ENCODE measurements around the gene ZFAND3. TPM values are rescaled to one million over a fixed set of nuclear protein-coding genes. Genes with fewer than 3 reads are reported as not detected.

The ZFAND3 gene
- total and polyA plus RNA-seq, 4 donors: 24.5 to 152 (median 81.6) TPM

GRCh38 chr6:38164131-38164481 lies 344.6 kb downstream of the ZFAND3 start:
- no peak overlapping the region for H3K4me3 ChIP-seq (ENCODE audit: low read depth, low read length)
- H3K4me1 ChIP-seq (ENCODE audit: control insufficient read depth, insufficient read depth, low read length): peaks cover 16% of the 10 kb centered on the region
- H3K27ac ChIP-seq (ENCODE audit: low read depth, low read length): no peak overlapping the region
- 91% methylated on average over 4 of the region's 6 CpGs for WGBS (ENCODE audit: insufficient coverage)
- no peaks in the 10 kb centered on the region for H3K9me3 ChIP-seq (ENCODE audit: control insufficient read depth, insufficient read depth, low read length)
- peaks cover 38% of the 10 kb centered on the region for H3K36me3 ChIP-seq (ENCODE audit: control insufficient read depth, insufficient read depth, low read length)
- H3K27me3 ChIP-seq (ENCODE audit: control insufficient read depth, insufficient read depth, low read length): no peaks in the 10 kb centered on the region
- DNase-seq (ENCODE audit: low read depth in 4 of 6, low spot score in 6 of 6): no peak

GRCh38 chr6:38164671-38165108 lies 345.2 kb downstream of the ZFAND3 start:
- DNase-seq (ENCODE audit: low read depth in 4 of 6, low spot score in 6 of 6): no peak
- Histone ChIP-seq H3K4me1 (ENCODE audit: control insufficient read depth, insufficient read depth, low read length) (peaks cover 17% of the 10 kb centered on the region), H3K9me3 (ENCODE audit: control insufficient read depth, insufficient read depth, low read length) (no peaks in the 10 kb centered on the region), H3K4me3 (ENCODE audit: low read depth, low read length) (no peak overlapping the region), H3K36me3 (ENCODE audit: control insufficient read depth, insufficient read depth, low read length) (peaks cover 39% of the 10 kb centered on the region), H3K27ac (ENCODE audit: low read depth, low read length) (no peak overlapping the region), H3K27me3 (ENCODE audit: control insufficient read depth, insufficient read depth, low read length) (no peaks in the 10 kb centered on the region)
- 97% methylated on average over 14 of the region's 14 CpGs for WGBS (ENCODE audit: insufficient coverage)

- no peak for DNase-seq (ENCODE audit: low read depth in 4 of 6, low spot score in 6 of 6)
- H3K4me3 ChIP-seq (ENCODE audit: low read depth, low read length): no peak overlapping the region
- H3K27me3 ChIP-seq (ENCODE audit: control insufficient read depth, insufficient read depth, low read length): no peaks in the 10 kb centered on the region
- WGBS (ENCODE audit: insufficient coverage): 79% methylated on average over 14 of the region's 32 CpGs
- no peaks in the 10 kb centered on the region for H3K9me3 ChIP-seq (ENCODE audit: control insufficient read depth, insufficient read depth, low read length)
- H3K27ac ChIP-seq (ENCODE audit: low read depth, low read length): no peak overlapping the region
- H3K4me1 ChIP-seq (ENCODE audit: control insufficient read depth, insufficient read depth, low read length): peaks cover 31% of the 10 kb centered on the region
- peaks cover 39% of the 10 kb centered on the region for H3K36me3 ChIP-seq (ENCODE audit: control insufficient read depth, insufficient read depth, low read length)
Observed at GRCh38 chr6:38166411-38167240, 347.1 kb downstream of the ZFAND3 start.

GRCh38 chr6:38167598-38167997 lies 348.1 kb downstream of the ZFAND3 start:
- Histone ChIP-seq H3K4me3 (ENCODE audit: low read depth, low read length) (no peak overlapping the region), H3K27ac (ENCODE audit: low read depth, low read length) (no peak overlapping the region), H3K9me3 (ENCODE audit: control insufficient read depth, insufficient read depth, low read length) (no peaks in the 10 kb centered on the region), H3K27me3 (ENCODE audit: control insufficient read depth, insufficient read depth, low read length) (no peaks in the 10 kb centered on the region), H3K36me3 (ENCODE audit: control insufficient read depth, insufficient read depth, low read length) (peaks cover 40% of the 10 kb centered on the region), H3K4me1 (ENCODE audit: control insufficient read depth, insufficient read depth, low read length) (peaks cover 31% of the 10 kb centered on the region)
- 83% methylated on average over 10 of the region's 11 CpGs for WGBS (ENCODE audit: insufficient coverage)
- DNase-seq (ENCODE audit: low read depth in 4 of 6, low spot score in 6 of 6): no peak

- peaks cover 41% of the 10 kb centered on the region for H3K36me3 ChIP-seq (ENCODE audit: control insufficient read depth, insufficient read depth, low read length)
- H3K27me3 ChIP-seq (ENCODE audit: control insufficient read depth, insufficient read depth, low read length): no peaks in the 10 kb centered on the region
- H3K4me3 ChIP-seq (ENCODE audit: low read depth, low read length): no peak overlapping the region
- WGBS (ENCODE audit: insufficient coverage): 86% methylated on average over 13 of the region's 13 CpGs
- DNase-seq (ENCODE audit: low read depth in 4 of 6, low spot score in 6 of 6): no peak
- H3K9me3 ChIP-seq (ENCODE audit: control insufficient read depth, insufficient read depth, low read length): no peaks in the 10 kb centered on the region
- H3K4me1 ChIP-seq (ENCODE audit: control insufficient read depth, insufficient read depth, low read length): peaks cover 31% of the 10 kb centered on the region
- H3K27ac ChIP-seq (ENCODE audit: low read depth, low read length): no peak overlapping the region
Observed at GRCh38 chr6:38168126-38168525, 348.6 kb downstream of the ZFAND3 start.

- no peak overlapping the region for H3K4me3 ChIP-seq (ENCODE audit: low read depth, low read length)
- 71% methylated on average over 8 of the region's 8 CpGs for WGBS (ENCODE audit: insufficient coverage)
- H3K27me3 ChIP-seq (ENCODE audit: control insufficient read depth, insufficient read depth, low read length): no peaks in the 10 kb centered on the region
- peaks cover 44% of the 10 kb centered on the region for H3K36me3 ChIP-seq (ENCODE audit: control insufficient read depth, insufficient read depth, low read length)
- H3K27ac ChIP-seq (ENCODE audit: low read depth, low read length): no peak overlapping the region
- no peak for DNase-seq (ENCODE audit: low read depth in 4 of 6, low spot score in 6 of 6)
- H3K9me3 ChIP-seq (ENCODE audit: control insufficient read depth, insufficient read depth, low read length): no peaks in the 10 kb centered on the region
- H3K4me1 ChIP-seq (ENCODE audit: control insufficient read depth, insufficient read depth, low read length): peaks cover 31% of the 10 kb centered on the region
Observed at GRCh38 chr6:38168699-38169098, 349.2 kb downstream of the ZFAND3 start.

GRCh38 chr6:38169221-38169976 lies 349.9 kb downstream of the ZFAND3 start:
- Histone ChIP-seq H3K27ac (ENCODE audit: low read depth, low read length) (no peak overlapping the region), H3K4me3 (ENCODE audit: low read depth, low read length) (no peak overlapping the region), H3K4me1 (ENCODE audit: control insufficient read depth, insufficient read depth, low read length) (peaks cover 31% of the 10 kb centered on the region), H3K27me3 (ENCODE audit: control insufficient read depth, insufficient read depth, low read length) (no peaks in the 10 kb centered on the region), H3K9me3 (ENCODE audit: control insufficient read depth, insufficient read depth, low read length) (no peaks in the 10 kb centered on the region), H3K36me3 (ENCODE audit: control insufficient read depth, insufficient read depth, low read length) (peaks cover 47% of the 10 kb centered on the region)
- WGBS (ENCODE audit: insufficient coverage): 84% methylated on average over 16 of the region's 20 CpGs
- DNase-seq (ENCODE audit: low read depth in 4 of 6, low spot score in 6 of 6): no peak

- peaks cover 52% of the 10 kb centered on the region for H3K36me3 ChIP-seq (ENCODE audit: control insufficient read depth, insufficient read depth, low read length)
- peaks cover 31% of the 10 kb centered on the region for H3K4me1 ChIP-seq (ENCODE audit: control insufficient read depth, insufficient read depth, low read length)
- peak in 1 of 6 donors; percentile 55 for DNase-seq (ENCODE audit: low read depth in 4 of 6, low spot score in 6 of 6)
- H3K27ac ChIP-seq (ENCODE audit: low read depth, low read length): no peak overlapping the region
- H3K27me3 ChIP-seq (ENCODE audit: control insufficient read depth, insufficient read depth, low read length): no peaks in the 10 kb centered on the region
- H3K9me3 ChIP-seq (ENCODE audit: control insufficient read depth, insufficient read depth, low read length): no peaks in the 10 kb centered on the region
- WGBS (ENCODE audit: insufficient coverage): 71% methylated on average over 18 of the region's 19 CpGs
- H3K4me3 ChIP-seq (ENCODE audit: low read depth, low read length): no peak overlapping the region
Observed at GRCh38 chr6:38169977-38170526, 350.5 kb downstream of the ZFAND3 start.

GRCh38 chr6:38170666-38171355 lies 351.3 kb downstream of the ZFAND3 start:
- no peak overlapping the region for H3K4me3 ChIP-seq (ENCODE audit: low read depth, low read length)
- H3K27me3 ChIP-seq (ENCODE audit: control insufficient read depth, insufficient read depth, low read length): no peaks in the 10 kb centered on the region
- H3K36me3 ChIP-seq (ENCODE audit: control insufficient read depth, insufficient read depth, low read length): peaks cover 57% of the 10 kb centered on the region
- no peaks in the 10 kb centered on the region for H3K9me3 ChIP-seq (ENCODE audit: control insufficient read depth, insufficient read depth, low read length)
- DNase-seq (ENCODE audit: low read depth in 4 of 6, low spot score in 6 of 6): peak in 1 of 6 donors; percentile 55
- H3K27ac ChIP-seq (ENCODE audit: low read depth, low read length): no peak overlapping the region
- H3K4me1 ChIP-seq (ENCODE audit: control insufficient read depth, insufficient read depth, low read length): peaks cover 31% of the 10 kb centered on the region
- 44% methylated on average over 3 of the region's 14 CpGs for WGBS (ENCODE audit: insufficient coverage)

Measured in spinal cord (tissue), 10 donors.